ENCODE data around the gene NDOR1.

The NDOR1 gene

DNA sequence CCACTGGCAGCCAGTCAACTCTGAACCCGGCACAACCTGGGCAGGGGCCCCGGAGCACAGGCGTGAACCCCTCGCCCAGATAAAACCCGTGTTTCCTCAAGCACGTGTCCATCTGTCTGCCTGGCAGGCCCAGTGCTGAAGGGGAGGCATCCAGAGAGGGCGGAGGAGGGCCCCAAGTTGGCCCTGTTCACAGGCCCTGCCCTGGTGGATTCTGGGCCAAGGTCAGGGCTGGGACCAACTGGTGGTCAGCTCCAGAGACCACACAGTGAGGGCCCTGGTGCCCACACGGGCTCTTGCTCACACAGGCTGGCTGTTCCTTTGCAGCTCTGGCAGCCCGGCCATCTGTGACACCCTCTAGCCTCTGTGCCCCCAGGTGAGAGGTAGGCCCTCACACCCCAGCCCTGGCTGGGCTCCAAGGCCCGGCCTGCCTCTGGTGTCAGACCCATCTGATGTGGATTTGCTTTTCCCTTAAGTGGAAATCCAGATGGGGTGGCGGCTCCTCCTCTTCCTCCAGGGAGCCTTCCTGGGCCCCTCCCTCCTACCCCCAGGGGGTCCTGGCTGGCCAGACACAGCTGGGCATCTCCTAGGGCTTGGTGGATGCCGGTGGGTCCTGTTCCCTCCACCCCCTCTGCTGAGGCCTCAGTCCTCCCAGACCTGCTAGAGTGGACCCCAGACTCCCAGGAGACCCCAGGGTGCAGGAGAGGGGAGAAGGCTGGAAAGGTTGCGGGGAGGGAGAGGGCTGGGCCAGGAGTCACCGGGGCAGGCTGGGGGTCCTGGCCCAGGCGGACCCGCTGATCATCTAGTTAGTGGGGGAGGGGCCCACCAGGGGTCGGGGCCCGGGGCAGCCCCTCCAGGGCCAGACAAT is 45.1 kb downstream of the NDOR1 start:
- TF ChIP-seq GATA3 (IDR thresholded peaks at IDR 0.05; ENCODE audit: low read depth, low read length) (no peak), GATA2 (IDR thresholded peaks at IDR 0.05; ENCODE audit: low read depth, low read length) (no peak)

DNA sequence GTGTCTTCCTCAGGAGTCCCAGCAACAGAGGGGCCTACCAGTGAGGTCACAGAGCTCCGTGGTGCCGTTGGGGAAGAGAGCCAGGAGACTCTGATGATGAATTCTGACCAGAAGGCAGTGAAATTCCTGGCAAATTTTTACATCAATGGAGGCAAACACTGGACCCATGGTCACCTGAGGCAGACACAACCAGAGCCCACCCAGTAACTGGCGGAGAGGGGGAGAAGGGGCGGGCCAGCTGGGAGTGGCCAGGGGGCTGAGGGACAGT is 45.6 kb downstream of the NDOR1 start, which contains the start of gene STPG3:
Gene STPG3 (plus strand): TSS at position 93 of the 268 bp plus-strand sequence. CDS start 1 bp downstream, at position 94.
- TF ChIP-seq GATA3 (IDR thresholded peaks at IDR 0.05; ENCODE audit: low read depth, low read length): no peak
- TF ChIP-seq GATA2 (IDR thresholded peaks at IDR 0.05; ENCODE audit: low read depth, low read length): no peak

DNA sequence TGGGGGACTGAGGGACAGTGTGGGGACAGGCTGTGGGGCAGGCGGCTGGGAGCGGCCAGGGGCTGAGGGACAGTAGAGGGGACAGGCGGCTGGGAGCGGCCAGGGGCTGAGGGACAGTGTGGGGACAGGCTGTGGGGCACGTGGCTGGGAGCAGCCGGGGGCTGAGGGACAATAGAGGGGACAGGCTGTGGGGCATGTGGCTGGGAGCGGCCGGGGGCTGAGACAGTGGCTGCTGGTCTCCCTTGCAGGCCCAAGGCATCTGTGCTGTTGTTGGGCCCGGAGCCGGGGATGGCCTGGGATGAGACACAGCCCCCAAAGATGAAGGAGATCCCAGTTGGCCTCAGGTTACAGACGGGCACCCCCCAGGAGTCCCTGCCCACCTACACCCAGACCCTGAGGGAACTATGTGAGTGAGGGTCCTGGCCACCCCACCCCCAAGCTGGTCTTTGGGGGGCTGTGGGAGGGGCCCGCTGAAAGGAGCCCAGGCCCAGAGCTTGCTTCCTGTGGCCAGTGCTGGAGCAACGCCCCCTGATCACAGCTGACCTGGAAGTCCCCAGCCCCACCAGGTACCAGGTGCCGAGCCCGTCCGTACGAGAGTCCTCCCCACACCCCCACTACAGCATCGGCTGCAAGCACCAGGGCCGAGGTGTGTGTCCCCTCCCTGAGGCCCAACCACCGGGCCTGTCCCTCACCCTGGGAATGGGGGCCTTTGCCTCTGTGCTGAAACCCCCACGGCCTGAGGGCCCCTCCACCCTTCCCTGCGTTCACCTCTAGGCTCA is 46.2 kb downstream of the NDOR1 start:
- no peak for TF ChIP-seq GATA3 (IDR thresholded peaks at IDR 0.05; ENCODE audit: low read depth, low read length)
- no peak for TF ChIP-seq GATA2 (IDR thresholded peaks at IDR 0.05; ENCODE audit: low read depth, low read length)

DNA sequence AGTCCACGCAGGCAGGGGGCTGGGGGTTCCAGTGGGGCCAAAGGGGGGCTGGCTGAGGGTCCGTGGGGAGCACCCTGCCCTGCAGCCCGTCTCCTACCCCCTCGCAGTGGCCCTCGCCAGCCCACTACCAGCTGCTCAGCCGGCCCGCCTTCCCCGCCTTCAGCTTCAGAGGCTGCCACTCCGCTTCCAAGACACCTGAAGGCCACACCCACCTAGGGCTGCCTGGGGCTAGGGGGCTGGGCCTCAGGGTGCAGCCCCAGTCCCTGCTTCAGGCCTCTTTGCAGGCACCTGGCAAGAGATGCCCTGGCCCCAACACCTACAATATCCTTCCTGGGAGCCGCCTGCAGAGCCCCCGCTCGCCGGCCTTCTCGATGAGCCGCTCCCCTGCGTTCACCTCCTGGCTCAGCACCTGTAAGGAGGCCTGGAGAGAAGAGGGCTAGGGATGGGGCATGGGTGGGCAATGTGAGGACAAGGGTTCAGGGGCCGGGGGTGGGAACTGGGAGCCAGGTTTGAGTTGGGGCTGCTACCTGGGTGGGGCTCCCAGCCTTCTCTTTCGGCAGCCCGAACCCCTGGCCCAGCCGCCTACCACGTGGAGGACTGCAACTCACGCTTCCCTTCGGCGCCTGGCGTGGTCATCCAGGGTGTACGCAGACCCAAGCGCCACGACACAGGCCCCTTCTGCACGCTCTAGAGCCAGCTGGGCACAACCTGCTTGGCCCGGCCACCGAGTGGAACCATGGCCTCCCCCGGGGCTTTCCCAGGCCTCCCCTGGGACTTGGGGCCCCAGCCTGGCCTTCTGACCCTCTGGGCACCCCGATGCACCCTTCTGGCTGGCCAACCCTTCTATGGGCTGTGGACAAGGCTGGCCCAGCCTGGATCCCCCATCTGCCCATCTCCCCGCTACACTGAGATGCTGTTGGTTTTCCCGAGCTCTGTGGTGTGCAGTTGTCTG is 47.3 kb downstream of the NDOR1 start:
- TF ChIP-seq GATA3 (IDR thresholded peaks at IDR 0.05; ENCODE audit: low read depth, low read length): no peak
- no peak for TF ChIP-seq GATA2 (IDR thresholded peaks at IDR 0.05; ENCODE audit: low read depth, low read length)

DNA sequence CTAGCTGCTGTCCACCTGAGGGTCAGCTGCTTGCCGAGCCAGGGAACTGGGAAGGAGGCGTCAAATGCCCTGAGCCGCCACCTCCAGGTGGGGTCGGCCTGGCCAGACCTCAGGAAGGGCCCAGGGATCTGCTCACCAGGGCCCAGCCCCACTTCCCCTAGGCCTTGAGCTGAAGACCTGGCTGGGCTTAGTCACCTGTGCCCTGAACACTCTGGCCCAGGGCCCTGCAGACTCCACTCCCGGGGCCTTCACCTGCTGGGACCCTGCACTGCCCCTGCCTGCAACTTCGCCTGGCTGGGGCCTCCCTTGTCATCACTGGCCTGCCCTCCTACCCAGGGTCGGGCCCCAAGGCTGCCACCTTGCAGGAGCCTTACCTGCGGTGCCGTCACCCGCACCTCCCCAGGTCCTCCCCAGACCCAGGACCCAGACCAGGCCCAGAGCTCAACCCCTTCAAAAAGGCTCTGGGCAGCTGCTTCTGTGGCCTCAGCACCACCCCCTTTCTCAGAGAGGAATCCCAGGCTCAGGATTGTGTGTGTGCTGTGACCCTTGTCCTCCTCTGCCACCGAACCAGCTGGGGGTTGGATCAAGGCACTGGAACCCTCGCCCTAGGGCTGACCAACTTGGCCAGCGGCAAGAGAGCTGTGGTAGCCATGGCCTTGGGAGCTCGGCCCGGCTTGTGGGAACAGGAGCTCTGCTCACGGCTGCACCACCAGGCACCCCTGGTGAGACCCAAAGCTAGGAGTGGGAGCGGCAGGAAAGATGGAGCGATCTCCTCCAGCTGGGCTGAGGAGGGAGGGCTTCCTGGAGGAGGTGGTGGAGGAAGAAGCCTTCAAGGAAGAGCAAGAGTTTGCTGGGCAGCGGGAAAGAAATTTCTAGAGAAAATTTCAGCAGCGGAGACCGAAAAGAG is 48.5 kb downstream of the NDOR1 start:
- TF ChIP-seq GATA2 (IDR thresholded peaks at IDR 0.05; ENCODE audit: low read depth, low read length) (no peak), GATA3 (IDR thresholded peaks at IDR 0.05; ENCODE audit: low read depth, low read length) (no peak)

DNA sequence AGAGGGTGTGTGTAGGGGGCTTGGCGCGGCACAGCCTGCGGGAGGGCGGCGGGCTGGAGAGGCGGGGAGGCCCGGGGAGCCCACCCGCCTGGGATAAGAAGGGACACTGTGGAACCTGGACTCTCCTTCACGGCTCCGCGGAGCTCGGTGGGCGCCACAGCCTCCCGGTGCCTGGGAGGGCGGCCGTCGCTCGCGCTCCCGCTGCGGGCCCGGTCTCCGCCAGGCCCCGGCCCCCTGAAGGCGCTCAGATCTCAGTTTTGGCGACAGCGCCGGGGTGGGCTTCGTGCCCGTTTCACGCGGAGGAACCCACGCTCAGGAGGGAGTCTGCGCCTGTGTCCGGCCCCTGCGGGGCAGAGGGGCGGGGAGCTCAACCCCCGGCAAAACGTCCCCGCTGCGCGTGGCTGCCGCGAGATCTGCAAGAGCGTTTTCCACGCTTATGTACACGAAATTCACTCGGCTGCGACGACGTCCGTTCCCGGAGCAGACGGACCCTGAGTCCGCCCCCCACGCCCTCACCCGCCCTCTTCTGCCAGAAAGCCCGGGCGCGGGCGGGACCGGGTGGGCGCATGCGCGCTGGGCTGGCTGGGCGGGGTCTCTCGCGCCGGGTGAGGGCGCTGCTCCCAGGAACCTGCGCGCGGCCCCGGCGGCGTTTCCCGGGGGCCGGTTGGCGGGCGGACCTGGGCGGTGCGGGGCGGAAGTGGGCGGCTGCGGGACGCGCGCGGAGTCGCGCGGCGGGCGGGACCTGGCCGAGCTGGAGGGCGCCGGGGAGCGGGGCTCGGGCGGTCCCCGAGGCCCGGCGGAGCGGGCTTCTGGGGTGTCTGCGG is 49.3 kb downstream of the NDOR1 start, which contains the start of gene NELFB:
Gene NELFB (plus strand): TSS at position 704 of the 824 bp plus-strand sequence.
- TF ChIP-seq GATA2 (IDR thresholded peaks at IDR 0.05; ENCODE audit: low read depth, low read length) (no peak), GATA3 (IDR thresholded peaks at IDR 0.05; ENCODE audit: low read depth, low read length) (no peak)

DNA sequence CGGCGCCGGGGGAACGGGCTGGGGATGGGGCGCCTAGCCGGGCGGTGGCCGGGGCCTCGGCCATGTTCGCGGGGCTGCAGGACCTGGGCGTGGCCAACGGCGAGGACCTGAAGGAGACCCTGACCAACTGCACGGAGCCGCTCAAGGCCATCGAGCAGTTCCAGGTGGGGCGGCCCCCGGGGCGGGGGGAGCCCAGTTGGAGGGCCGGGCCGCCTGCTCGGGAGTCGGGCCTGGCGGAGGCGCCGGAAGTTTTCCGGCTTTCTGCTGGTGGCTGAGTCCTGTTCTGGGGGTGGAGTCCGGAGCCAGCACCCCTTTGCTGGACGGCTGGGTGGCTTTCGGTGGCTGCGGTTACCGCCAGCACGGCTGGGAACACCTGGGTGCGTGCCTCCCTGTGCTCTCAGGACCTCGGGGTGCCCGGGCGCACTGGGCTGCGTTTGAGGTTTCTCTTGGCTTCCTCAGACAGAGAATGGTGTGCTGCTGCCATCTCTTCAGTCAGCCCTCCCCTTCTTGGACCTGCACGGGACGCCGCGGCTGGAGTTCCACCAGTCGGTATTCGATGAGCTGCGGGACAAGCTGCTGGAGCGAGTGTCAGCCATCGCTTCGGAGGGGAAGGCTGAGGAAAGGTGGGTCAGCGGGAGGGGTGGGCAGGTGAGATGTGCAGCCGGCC is 50.1 kb downstream of the NDOR1 start:
- no peak for TF ChIP-seq GATA3 (IDR thresholded peaks at IDR 0.05; ENCODE audit: low read depth, low read length)
- TF ChIP-seq GATA2 (IDR thresholded peaks at IDR 0.05; ENCODE audit: low read depth, low read length): no peak

DNA sequence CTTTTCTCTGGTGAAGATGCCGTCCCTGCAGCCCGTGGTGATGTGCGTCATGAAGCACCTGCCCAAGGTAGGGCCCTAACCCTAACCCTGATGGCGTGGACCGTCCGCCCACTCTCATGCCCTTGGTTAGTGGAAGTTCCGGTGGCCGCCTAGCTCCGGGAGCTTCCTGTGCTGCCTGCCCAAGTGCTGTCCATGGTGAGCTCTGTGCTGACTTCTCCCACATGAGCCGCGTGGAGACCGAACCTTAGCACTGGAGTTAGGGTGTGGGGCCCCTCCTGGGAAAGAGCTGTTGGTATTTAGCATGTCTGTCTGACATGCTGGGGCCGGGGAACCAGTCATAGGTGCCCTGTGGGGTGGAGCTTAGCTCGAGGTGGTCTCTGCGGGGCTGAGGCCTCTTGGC is 50.9 kb downstream of the NDOR1 start:
- no peak for TF ChIP-seq GATA3 (IDR thresholded peaks at IDR 0.05; ENCODE audit: low read depth, low read length)
- TF ChIP-seq GATA2 (IDR thresholded peaks at IDR 0.05; ENCODE audit: low read depth, low read length): no peak

DNA sequence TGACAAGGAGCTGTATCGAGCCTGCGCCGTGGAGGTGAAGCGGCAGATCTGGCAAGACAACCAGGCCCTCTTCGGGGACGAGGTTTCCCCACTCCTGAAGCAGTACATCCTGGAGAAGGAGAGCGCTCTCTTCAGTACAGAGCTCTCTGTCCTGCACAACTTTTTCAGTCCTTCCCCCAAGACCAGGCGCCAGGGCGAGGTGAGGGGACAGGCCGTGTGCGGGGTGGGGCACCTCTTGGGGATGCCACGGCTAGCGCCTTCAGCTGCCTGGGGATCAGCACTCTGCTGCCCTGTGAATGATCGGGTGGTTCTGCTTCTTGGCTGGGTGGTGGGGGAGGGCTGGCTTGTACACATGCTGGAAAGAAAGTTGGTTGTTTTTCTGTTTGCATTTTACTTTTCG is 51.4 kb downstream of the NDOR1 start:
- no peak for TF ChIP-seq GATA2 (IDR thresholded peaks at IDR 0.05; ENCODE audit: low read depth, low read length)
- no peak for TF ChIP-seq GATA3 (IDR thresholded peaks at IDR 0.05; ENCODE audit: low read depth, low read length)

DNA sequence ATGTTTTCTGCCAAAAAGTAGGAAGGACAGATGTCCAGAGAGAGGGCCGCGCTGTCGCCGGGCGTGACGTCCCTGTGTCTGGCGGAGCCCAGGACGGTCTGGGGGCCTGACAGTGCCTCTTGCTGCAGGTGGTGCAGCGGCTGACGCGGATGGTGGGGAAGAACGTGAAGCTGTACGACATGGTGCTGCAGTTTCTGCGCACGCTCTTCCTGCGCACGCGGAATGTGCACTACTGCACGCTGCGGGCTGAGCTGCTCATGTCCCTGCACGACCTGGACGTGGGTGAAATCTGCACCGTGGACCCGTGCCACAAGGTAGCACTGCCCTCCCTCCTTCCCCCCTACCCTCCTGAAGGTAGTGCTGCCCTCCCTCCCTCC is 57.4 kb downstream of the NDOR1 start:
- TF ChIP-seq GATA3 (IDR thresholded peaks at IDR 0.05; ENCODE audit: low read depth, low read length) (no peak), GATA2 (IDR thresholded peaks at IDR 0.05; ENCODE audit: low read depth, low read length) (no peak)

DNA sequence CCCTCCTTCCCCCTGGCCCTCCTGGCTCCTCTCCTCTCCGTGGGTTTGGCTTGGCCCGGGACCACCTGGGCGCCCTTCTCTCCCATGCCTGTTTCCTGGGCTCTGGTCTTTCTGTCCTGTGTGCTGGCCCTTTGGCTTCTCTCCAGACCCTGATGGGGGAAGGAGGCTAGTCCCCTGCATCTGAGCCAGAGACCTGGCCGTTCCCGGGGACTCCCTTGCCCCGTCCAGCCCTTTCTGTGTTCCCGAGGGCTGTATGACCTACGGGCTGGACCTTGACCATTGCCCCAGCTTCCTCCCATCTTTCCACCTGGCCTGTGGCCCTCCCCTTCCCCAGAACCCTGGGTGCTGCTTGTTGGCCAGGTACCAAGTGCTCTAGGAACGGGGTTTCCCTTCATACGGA is 58.0 kb downstream of the NDOR1 start:
- TF ChIP-seq GATA3 (IDR thresholded peaks at IDR 0.05; ENCODE audit: low read depth, low read length): no peak
- TF ChIP-seq GATA2 (IDR thresholded peaks at IDR 0.05; ENCODE audit: low read depth, low read length): no peak

DNA sequence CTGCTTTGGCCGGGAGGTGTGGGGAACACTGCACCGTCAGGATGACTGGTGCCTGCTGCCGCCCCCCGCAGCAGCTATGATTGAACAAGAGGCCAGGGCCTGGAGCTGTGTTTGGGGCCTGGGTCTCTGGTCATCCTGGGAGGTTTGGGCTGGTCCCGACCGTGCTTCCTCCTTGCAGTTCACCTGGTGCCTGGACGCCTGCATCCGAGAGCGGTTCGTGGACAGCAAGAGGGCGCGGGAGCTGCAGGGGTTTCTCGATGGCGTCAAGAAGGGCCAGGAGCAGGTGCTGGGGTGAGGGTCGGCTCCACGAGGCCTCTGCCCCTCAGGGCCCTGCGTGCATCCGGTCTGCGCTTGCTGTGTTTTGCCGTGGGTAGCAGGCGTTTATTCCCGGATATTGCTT is 58.6 kb downstream of the NDOR1 start:
- no peak for TF ChIP-seq GATA2 (IDR thresholded peaks at IDR 0.05; ENCODE audit: low read depth, low read length)
- TF ChIP-seq GATA3 (IDR thresholded peaks at IDR 0.05; ENCODE audit: low read depth, low read length): no peak

Measured in SH-SY5Y (cell line).